HepG2 (cell line): ENCODE data around the gene SFXN2.

Experiments
- GTF3A ChIP-seq: sonication (generic); formaldehyde crosslinking; conservative IDR thresholded peaks from 2 replicates; pipeline ENCODE4 v1.4.0; 2020; ENCODE audit warnings: mild to moderate bottlenecking, missing genetic modification reagents
- KLF9 ChIP-seq: IDR thresholded peaks from 2 replicates; pipeline ENCODE4 v1.6.1; 2016; ENCODE audit warnings: low read depth
- MAX ChIP-seq: IDR thresholded peaks from 2 replicates; pipeline ENCODE4 v1.6.1; 2012; ENCODE audit warnings: inconsistent platforms
- RORA ChIP-seq: sonication (generic); formaldehyde crosslinking; IDR thresholded peaks from 2 replicates; pipeline ENCODE4 v1.5.0; 2020; ENCODE audit warnings: mild to moderate bottlenecking, missing genetic modification reagents, moderate library complexity
- TF ChIP-seq, protein P1 (sequence below): sonication (generic); formaldehyde crosslinking; IDR thresholded peaks from 2 replicates; pipeline ENCODE4 v1.5.0; 2020; ENCODE audit warnings: mild to moderate bottlenecking, missing genetic modification reagents, moderate library complexity
- TF ChIP-seq, protein P2 (sequence below): sonication (generic); formaldehyde crosslinking; IDR thresholded peaks from 2 replicates; pipeline ENCODE4 v1.4.0; 2020; ENCODE audit warnings: mild to moderate bottlenecking, missing genetic modification reagents

DNA sequence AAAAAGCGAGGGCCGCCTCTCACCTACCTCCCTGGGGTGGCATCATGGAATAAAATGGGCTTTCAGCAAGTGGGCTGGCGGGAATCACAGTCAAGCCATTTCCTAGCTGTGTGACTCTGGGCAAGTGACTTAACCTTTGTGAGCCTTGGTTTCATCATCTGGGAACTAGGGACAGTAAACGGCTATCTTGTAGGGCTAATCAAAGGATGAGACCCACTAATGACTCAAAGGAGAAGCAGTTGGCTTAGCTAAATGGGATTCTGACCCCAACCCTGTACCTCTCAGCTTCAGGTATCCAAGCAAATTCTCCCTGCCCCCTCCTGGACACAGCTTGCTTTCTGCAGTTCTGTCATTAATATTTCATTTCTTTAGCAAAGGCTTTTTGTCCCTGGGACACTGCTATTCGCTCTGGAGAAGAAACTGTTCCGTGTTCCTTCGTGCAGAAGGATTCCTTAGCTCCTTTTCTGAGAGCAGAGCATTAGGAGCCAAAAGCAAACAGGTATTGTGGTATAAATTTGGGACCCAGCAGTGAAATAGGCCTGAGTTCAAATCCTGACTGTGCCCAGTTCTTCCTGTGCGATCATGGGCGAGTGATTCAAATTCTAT is 44.3 kb upstream of the SFXN2 start:
- TF ChIP-seq KLF9 (no peak), RORA (CRISPR knock-in tag) (no peak), MAX (no peak), GTF3A (no peak)
- TF ChIP-seq, protein P1, sequence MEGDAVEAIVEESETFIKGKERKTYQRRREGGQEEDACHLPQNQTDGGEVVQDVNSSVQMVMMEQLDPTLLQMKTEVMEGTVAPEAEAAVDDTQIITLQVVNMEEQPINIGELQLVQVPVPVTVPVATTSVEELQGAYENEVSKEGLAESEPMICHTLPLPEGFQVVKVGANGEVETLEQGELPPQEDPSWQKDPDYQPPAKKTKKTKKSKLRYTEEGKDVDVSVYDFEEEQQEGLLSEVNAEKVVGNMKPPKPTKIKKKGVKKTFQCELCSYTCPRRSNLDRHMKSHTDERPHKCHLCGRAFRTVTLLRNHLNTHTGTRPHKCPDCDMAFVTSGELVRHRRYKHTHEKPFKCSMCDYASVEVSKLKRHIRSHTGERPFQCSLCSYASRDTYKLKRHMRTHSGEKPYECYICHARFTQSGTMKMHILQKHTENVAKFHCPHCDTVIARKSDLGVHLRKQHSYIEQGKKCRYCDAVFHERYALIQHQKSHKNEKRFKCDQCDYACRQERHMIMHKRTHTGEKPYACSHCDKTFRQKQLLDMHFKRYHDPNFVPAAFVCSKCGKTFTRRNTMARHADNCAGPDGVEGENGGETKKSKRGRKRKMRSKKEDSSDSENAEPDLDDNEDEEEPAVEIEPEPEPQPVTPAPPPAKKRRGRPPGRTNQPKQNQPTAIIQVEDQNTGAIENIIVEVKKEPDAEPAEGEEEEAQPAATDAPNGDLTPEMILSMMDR (CRISPR knock-in tag): 0 out of 2 replicates have a peak, but pooled peaks have one; percentile 3
- TF ChIP-seq, protein P2, sequence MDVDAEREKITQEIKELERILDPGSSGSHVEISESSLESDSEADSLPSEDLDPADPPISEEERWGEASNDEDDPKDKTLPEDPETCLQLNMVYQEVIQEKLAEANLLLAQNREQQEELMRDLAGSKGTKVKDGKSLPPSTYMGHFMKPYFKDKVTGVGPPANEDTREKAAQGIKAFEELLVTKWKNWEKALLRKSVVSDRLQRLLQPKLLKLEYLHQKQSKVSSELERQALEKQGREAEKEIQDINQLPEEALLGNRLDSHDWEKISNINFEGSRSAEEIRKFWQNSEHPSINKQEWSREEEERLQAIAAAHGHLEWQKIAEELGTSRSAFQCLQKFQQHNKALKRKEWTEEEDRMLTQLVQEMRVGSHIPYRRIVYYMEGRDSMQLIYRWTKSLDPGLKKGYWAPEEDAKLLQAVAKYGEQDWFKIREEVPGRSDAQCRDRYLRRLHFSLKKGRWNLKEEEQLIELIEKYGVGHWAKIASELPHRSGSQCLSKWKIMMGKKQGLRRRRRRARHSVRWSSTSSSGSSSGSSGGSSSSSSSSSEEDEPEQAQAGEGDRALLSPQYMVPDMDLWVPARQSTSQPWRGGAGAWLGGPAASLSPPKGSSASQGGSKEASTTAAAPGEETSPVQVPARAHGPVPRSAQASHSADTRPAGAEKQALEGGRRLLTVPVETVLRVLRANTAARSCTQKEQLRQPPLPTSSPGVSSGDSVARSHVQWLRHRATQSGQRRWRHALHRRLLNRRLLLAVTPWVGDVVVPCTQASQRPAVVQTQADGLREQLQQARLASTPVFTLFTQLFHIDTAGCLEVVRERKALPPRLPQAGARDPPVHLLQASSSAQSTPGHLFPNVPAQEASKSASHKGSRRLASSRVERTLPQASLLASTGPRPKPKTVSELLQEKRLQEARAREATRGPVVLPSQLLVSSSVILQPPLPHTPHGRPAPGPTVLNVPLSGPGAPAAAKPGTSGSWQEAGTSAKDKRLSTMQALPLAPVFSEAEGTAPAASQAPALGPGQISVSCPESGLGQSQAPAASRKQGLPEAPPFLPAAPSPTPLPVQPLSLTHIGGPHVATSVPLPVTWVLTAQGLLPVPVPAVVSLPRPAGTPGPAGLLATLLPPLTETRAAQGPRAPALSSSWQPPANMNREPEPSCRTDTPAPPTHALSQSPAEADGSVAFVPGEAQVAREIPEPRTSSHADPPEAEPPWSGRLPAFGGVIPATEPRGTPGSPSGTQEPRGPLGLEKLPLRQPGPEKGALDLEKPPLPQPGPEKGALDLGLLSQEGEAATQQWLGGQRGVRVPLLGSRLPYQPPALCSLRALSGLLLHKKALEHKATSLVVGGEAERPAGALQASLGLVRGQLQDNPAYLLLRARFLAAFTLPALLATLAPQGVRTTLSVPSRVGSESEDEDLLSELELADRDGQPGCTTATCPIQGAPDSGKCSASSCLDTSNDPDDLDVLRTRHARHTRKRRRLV (CRISPR knock-in tag): no peak
